H1 (cell line): Measurements from ENCODE around the gene TMEM255B.

Experiments used
- CTCF ChIP-seq, 3 experiments: IDR thresholded peaks; 1 replicate in 2 of 3; 2 replicates in 1 of 3; pipeline versions ENCODE4 v1.5.1 to v1.6.1; 2011; ENCODE audit warnings: low read length in 3 of 3, mild to moderate bottlenecking in 3 of 3, inconsistent platforms in 2 of 3, low read depth in 1 of 3, moderate library complexity in 1 of 3; ENCODE audit not compliant: insufficient read depth in 1 of 3; ENCODE audit errors: control extremely low read depth in 1 of 3
- EZH2 ChIP-seq: fragments of 200-600 bp; sonication (generic); IDR thresholded peaks from 2 replicates; pipeline ENCODE4 v1.7.1; 2012; ENCODE audit warnings: low read depth, mild to moderate bottlenecking, moderate library complexity, low read length, inconsistent platforms; ENCODE audit not compliant: severe bottlenecking
- GTF2F1 ChIP-seq: IDR thresholded peaks from 2 replicates; pipeline ENCODE4 v1.6.1; 2012; ENCODE audit warnings: low read depth, low read length, improper control_type of control experiment, borderline replicate concordance
- JUND ChIP-seq: IDR thresholded peaks from 2 replicates; pipeline ENCODE4 v1.6.1; 2011; ENCODE audit warnings: mild to moderate bottlenecking, improper control_type of control experiment, low read length
- POLR2A ChIP-seq, 2 experiments: IDR thresholded peaks; 1 replicate in 1 of 2; 2 replicates in 1 of 2; pipeline ENCODE4 v1.6.1; 2011; ENCODE audit warnings: low read depth in 2 of 2, low read length in 2 of 2, mild to moderate bottlenecking in 2 of 2; ENCODE audit errors: control extremely low read depth in 1 of 2
- RAD21 ChIP-seq, 2 experiments: IDR thresholded peaks in 1 of 2; conservative IDR thresholded peaks in 1 of 2; 2 replicates each; pipeline ENCODE4 v1.6.1; 2011; ENCODE audit warnings: low read depth in 2 of 2, low read length in 2 of 2, improper control_type of control experiment in 1 of 2, inconsistent platforms in 1 of 2, mild to moderate bottlenecking in 1 of 2, moderate library complexity in 1 of 2
- RXRA ChIP-seq: IDR thresholded peaks from 2 replicates; pipeline ENCODE4 v1.6.1; 2011; ENCODE audit warnings: low read depth, mild to moderate bottlenecking, low read length, moderate library complexity; ENCODE audit not compliant: insufficient read depth
- SP4 ChIP-seq: IDR thresholded peaks from 2 replicates; pipeline ENCODE4 v1.6.1; 2012; ENCODE audit warnings: low read length, inconsistent platforms
- TCF12 ChIP-seq: IDR thresholded peaks from 2 replicates; pipeline ENCODE4 v1.6.1; 2011; ENCODE audit warnings: low read depth, mild to moderate bottlenecking, low read length
- USF2 ChIP-seq: IDR thresholded peaks from 2 replicates; pipeline ENCODE4 v1.6.1; 2011; ENCODE audit warnings: low read length, improper control_type of control experiment
- YY1 ChIP-seq: IDR thresholded peaks from 2 replicates; pipeline ENCODE4 v1.6.1; 2011; ENCODE audit warnings: low read depth, mild to moderate bottlenecking, low read length

GRCh38 chr13:113722921-113723320 lies 36.1 kb upstream of the TMEM255B start:
- TF ChIP-seq RAD21 (IDR thresholded peaks at IDR 0.05 in 1 of 2, conservative IDR thresholded peaks at IDR 0.05 in 1 of 2; ENCODE audit: low read depth in 2 of 2, low read length in 2 of 2): no peak
- TF ChIP-seq TCF12: no peak
- no peak for TF ChIP-seq CTCF (IDR thresholded peaks at IDR 0.05; ENCODE audit: control extremely low read depth in 1 of 3, insufficient read depth in 1 of 3, low read depth in 1 of 3, low read length in 3 of 3)
- TF ChIP-seq EZH2: no peak
- TF ChIP-seq POLR2A (IDR thresholded peaks at IDR 0.05; ENCODE audit: control extremely low read depth in 1 of 2, low read depth in 2 of 2, low read length in 2 of 2): no peak
- TF ChIP-seq USF2: no peak
- TF ChIP-seq SP4: no peak
- no peak for TF ChIP-seq GTF2F1
- no peak for TF ChIP-seq YY1
- no peak for TF ChIP-seq JUND
- no peak for TF ChIP-seq RXRA
